Stimulated activated CD8-positive, alpha-beta memory T cell treated with anti-CD3 and anti-CD28 coated beads, Interleukin-7, amount 100 ng/mL, for 48 hours (primary cell): ENCODE measurements around the gene TNN.

Experiments used
- DNase-seq, 2 donors: peaks; one replicate each; pipeline ENCODE4 v3.0.0-alpha.2; 2020; ENCODE audit warnings: low read depth in 1 of 2; ENCODE audit errors: extremely low read depth in 1 of 2

The TNN gene

GRCh38 chr1:175197531-175197930 lies 129.9 kb downstream of the TNN start:
- DNase-seq: no peak
